Lower leg skin (tissue), 4 donors: ENCODE results near the gene RPS15A. TPM values are rescaled to one million over a fixed set of nuclear protein-coding genes. Genes with fewer than 3 reads are reported as not detected.

ENCODE experiments used
- DNase-seq, 2 donors: peaks; one replicate each; pipeline ENCODE4 v3.0.0-alpha.2; 2019; ENCODE audit warnings: low spot score in 2 of 2
- H3K4me3 ChIP-seq: fragments of 200-600 bp; sonication (generic); 2 replicates; pipeline ENCODE4 v1.5.1; 2017; ENCODE audit warnings: mild to moderate bottlenecking, low read depth; ENCODE audit not compliant: poor library complexity, severe bottlenecking
- CTCF ChIP-seq, 3 donors: fragments of 450-650 bp; IDR thresholded peaks; one replicate each; pipeline ENCODE4 v1.5.1; 2016; ENCODE audit warnings: antibody characterized with exemption in 3 of 3, mild to moderate bottlenecking in 3 of 3, moderate library complexity in 2 of 3
- POLR2A ChIP-seq, 2 donors: fragments of 450-650 bp; IDR thresholded peaks; one replicate each; pipeline ENCODE4 v1.6.1; 2016 to 2017; ENCODE audit warnings: antibody characterized with exemption in 2 of 2, mild to moderate bottlenecking in 1 of 2, moderate library complexity in 1 of 2
- WGBS, 2 donors: methylation state at CpG; one replicate each; pipeline ENCODE4 v1.1.5; 2018; 5-methylcytosine and 5-hydroxymethylcytosine counted together
- intact Hi-C: fragments of 100-400 bp; cut with DNase I; formaldehyde crosslinking; loops from one replicate; pipeline ENCODE4 v1.15.0; 2023; ENCODE audit warnings: low total_unique reads
- total RNA-seq, 4 donors: library from RNA; depleted of rRNA; stranded (reverse); fragments of >200 nt; gene quantifications; one replicate each; pipeline ENCODE4 v1.1.0, GENCODE V29; 2016

RPS15A gene
- total RNA-seq, 4 donors from 2014 or later: 1,497 to 2,701 (median 1,801) TPM

GRCh38 chr16:18832613-18833012, 42.5 kb upstream of the RPS15A start:
- no peak for DNase-seq
- TF ChIP-seq CTCF (IDR thresholded peaks at IDR 0.05) (no peak), POLR2A (IDR thresholded peaks at IDR 0.05) (no peak)
- intact Hi-C loops: no loop called here
- 86 to 92% methylated on average over 8 of the region's 8 CpGs for WGBS, 2 donors
- no peak overlapping the region for H3K4me3 ChIP-seq

- intact Hi-C loops: no loop called here
- DNase-seq: no peak
- H3K4me3 ChIP-seq: no peak overlapping the region
- TF ChIP-seq POLR2A (IDR thresholded peaks at IDR 0.05) (no peak), CTCF (IDR thresholded peaks at IDR 0.05) (no peak)
- 80 to 89% methylated on average over 2 of the region's 2 CpGs for WGBS, 2 donors
Measured at GRCh38 chr16:18832006-18832405, 41.9 kb upstream of the RPS15A start.

- no peak overlapping the region for H3K4me3 ChIP-seq
- WGBS, 2 donors: 92 to 95% methylated on average over 6 of the region's 6 CpGs
- intact Hi-C loops: no loop called here
- no peak for TF ChIP-seq POLR2A (IDR thresholded peaks at IDR 0.05)
- no peak for TF ChIP-seq CTCF (IDR thresholded peaks at IDR 0.05)
- DNase-seq: no peak
Measured at GRCh38 chr16:18829251-18829650, 39.1 kb upstream of the RPS15A start.

DNA sequence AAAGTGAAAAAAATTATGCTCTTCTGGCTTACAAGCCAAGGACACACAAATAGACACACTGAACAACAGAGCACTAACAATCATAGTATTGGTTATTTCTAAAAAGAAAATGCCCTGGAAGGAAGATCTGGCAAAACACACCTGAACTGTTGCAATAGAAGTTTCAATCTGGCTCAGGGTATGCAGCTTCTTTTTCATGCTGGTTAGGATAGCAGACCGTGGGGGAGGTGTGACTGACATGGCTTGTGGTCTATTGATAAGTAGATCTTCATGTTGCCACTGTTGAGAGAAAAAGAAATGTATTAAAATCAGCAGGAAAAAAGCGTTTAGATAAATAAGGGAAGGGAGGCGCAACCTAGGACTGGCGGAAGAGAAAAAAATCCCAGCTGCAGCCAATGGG, 37.8 kb upstream of the RPS15A start:
- H3K4me3 ChIP-seq: no peak overlapping the region
- 90 to 91% methylated on average over 4 of the region's 4 CpGs for WGBS, 2 donors
- DNase-seq: no peak
- intact Hi-C loops: no loop called here
- TF ChIP-seq POLR2A (IDR thresholded peaks at IDR 0.05) (no peak), CTCF (IDR thresholded peaks at IDR 0.05) (no peak)

- TF ChIP-seq CTCF (IDR thresholded peaks at IDR 0.05) (no peak), POLR2A (IDR thresholded peaks at IDR 0.05) (no peak)
- WGBS, 2 donors: 76 to 83% methylated on average over 3 of the region's 3 CpGs
- intact Hi-C loops: no loop called here
- H3K4me3 ChIP-seq: no peak overlapping the region
- no peak for DNase-seq
Measured at GRCh38 chr16:18816286-18816685, 26.2 kb upstream of the RPS15A start.

- WGBS, 2 donors: 93 to 96% methylated on average over 3 of the region's 3 CpGs
- no peak for TF ChIP-seq POLR2A (IDR thresholded peaks at IDR 0.05)
- DNase-seq: no peak
- intact Hi-C loops: no loop called here
- H3K4me3 ChIP-seq: no peak overlapping the region
Measured at GRCh38 chr16:18811925-18812324, 21.8 kb upstream of the RPS15A start.
